ENCODE data around the gene RGS3.

Gene RGS3

DNA sequence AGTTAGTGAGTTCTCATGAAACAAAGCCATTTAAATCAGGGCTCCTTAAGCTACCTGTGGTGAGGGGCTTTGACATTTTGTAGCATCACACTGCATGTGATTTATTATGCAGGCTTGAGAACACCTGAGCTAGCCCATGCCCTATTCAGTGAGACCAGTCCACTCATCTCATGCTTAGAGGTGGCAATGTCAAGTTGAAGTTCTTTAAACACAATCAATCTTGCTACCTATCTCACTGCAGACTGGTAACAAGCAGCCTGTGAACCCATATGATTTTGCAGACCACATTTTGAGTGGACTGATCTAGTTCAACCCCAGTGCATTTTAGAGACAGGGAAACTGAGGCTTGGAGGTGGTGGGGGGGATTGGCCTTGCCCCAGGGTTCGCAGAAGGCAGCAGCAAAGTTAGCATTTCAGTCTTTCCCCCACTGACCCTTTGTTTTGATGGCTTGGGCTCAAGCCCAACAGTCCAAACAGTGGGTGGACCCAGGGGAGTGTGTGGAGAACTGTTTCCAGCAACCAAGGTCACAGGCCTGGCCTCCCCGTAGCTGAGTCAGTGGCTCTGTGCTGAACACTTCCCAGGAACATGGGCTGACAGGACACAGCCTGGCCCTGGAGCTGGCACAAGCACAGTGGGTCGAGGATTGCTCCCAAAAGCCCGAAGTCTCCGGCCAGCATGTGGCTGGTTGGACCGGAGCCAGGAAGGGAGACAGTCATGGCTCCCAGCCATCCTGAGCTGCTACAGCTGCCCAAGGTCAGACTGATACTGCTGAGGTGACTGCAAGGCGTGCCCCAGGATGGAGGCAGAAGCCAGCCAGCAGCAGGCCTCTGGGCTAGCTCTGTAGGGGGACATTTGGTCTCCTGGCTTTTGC is 95.3 kb downstream of the RGS3 start:
- DNase-seq, result peak; percentile 46

DNA sequence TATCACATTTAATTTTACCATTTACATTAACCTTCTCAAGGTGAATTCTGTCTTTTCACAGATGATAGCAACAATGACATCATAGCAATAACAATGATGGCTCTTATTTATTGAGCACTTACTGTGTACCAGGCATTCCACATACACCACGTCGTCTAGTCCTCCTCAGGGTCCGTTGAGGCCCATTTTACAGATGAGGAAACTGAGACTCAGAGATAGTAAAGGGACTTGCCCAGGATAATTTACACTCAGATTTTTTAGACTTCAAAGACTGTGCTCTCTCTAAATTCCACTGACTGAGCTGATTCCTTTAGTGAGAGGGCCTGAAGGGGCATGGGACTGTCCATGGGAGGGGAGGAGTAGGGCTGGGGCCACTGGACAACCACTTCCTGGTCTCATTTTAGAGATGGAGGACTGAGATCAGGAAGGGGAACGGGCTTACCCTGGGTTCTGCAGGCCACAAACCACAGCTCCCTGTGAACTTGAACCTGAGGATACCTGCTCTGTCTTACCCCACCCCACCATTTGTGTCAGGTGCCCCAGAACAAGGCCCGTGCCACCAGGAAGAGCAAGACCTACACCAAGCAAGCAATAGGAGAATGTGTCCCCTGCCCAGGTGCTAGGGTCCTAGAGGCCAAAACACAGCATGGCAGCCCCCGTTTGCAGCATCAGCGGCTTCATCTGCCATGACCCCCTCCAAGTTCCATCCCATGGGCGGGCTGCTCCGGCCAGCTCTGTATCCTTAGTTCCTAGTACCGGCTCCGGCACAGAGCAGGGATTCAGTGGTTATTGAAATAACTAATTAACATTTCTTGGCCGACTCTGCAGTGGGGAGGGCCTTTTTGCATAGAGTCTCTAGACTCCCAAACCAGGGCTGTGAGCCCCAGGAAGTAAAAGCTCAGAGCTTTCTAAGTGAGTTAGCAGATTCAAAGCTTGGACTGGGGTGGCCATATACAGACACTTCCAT is 96.6 kb downstream of the RGS3 start:
- peak; percentile 34 for DNase-seq

DNA sequence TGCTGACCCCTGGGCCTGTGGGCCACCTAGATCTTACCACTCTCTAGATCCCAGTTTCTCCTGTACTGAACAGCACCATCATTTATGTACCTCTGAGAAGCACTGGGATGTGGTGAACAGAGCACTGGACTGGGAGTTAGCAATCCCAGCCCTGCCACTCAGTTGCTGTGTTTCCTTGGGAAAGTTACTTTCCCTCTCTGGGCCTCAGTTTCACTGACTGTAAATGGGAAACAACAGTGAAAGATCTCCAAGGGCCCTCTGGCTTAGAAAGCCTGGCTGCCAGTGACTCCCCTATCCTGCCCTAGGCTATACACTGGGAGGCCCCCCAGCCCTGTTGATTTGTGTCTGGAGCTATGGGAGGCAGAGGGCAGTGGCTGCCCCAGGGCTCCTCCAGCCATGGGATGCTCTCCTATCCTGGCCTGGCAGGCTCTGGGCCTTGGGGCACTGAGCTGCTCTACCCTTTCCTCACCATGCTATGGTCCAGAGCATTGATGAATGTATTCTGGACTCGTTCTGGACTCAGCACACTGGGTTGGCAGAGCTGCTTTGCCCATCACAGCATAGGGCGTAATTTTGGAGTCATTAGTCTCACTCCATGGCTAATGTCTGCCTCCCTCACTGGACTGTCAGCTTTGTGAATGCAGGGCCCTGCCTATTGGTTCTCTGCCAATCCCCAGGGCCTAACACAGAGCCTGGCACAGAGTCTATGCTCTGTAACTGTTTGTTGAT is 99.3 kb downstream of the RGS3 start:
- peak; percentile 23 for DNase-seq

DNA sequence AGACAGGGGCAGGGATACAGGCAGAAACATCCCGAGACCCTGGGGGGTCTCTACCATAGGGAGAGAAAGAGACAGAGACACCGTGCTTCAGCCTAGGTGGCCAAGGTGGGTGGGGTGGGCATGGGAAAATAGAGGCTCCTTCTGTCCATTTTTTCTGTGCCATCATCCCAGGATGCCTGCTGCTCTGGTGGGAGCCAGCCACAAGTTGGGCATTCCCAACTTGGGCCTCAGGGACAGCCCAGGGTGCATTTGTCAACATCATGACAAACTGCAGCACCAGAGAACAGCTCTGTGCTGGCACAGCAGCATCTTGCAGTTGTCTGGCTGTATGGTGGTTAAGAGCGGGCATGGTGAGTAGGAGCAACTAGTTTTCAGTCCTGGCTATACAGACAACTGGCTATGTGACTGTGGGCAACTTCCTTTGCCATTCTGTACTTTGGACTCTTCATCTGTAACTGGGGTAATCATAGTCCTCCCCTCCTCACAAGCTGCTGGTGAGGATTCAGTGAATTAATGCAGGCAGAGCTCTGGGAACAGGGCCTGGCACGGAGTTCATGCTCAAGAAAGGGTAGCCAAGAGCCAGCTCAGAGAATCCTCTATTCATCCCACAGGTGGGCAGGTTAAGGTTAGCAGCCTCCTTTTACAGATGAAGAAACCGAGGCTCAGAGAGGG is 100.4 kb downstream of the RGS3 start:
- DNase-seq, result no peak

DNA sequence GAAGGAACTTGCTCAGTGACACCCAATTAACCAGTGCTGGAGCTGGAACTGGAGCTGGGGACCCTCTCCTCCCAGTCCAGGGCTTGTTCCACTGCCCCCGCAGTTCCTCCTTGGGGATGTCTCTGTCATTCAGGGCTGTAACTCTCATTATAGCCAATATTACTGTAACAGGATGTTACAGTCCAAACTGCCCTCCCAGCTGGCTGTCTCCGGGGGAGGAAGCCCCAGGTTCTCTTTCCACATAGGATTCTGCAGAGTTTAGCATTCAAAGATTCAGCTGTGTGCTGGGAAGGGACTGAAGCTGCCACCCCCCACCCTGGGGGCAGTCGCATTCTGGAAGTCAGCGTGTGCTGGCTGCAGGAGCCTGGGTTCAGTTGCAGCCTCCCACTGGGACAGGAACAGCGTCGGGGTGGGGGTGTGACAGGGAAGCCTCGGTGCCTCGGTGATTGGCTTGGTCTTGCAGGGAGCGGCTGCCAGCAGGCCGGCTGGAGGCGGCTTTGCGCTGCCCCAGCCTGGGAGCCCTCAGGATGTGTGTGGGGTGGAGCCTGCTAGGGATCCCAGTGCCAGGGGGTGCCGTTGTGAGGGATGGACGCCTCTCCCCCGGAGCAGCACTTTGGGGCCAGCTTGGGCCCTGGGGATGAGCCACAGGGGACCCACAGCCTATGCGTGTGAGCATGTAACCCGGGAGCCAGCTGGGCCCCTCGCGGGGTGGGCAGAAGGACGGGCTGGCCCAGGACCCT is 101.1 kb downstream of the RGS3 start:
- DNase-seq, result peak; percentile 78

DNA sequence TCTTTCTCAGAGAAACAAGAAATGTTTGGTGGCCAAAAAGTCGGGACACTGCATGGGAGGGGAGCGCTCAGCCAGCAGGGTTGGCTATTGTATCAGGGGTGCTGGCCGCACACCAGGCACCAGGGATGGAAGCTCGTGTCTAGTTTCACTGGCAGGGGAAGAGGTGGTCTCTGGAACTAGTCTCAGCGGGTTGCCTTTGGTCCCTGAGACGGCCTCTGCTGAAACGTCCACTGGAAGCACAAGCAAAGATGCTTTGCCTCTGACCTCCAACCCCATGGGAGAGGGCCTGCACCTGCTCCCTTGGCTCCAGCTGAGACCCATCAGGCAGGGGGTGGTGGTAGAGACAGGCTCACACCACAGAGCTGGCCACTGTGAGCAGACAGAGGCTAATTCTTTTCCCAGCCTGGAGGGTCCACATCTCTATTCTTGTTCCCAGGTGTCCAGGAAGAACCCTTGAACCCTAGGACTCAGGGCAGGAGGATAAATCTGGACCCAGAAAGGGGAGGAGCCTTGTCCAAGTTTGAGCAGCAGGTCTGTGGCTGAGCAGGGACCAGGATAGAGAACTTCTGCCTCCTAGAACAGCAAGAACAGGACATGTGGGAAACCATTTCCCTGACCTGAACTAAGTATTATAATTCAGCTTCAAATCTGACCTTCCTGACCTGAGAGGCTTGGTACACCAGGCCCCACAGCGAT is 102.6 kb downstream of the RGS3 start:
- DNase-seq, result peak; percentile 53

DNA sequence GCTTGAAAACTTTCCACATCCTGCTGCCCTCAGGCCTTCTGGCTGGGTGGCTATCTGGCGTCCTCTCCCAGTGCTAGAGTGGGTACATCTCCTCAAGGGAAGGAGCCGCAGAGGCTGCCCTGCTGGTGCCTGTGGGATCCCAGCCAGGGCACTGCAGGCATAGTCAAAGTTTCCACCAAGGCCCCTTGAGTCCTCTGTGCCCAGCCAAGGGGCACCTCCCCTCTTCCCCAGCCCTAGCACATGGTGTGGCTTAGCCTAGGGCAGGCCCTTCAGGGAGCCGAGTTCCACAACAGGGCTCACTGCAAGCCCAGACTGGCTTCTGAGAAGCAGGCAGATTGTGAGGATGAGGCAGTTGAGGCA is 103.2 kb downstream of the RGS3 start:
- peak; percentile 53 for DNase-seq

DNA sequence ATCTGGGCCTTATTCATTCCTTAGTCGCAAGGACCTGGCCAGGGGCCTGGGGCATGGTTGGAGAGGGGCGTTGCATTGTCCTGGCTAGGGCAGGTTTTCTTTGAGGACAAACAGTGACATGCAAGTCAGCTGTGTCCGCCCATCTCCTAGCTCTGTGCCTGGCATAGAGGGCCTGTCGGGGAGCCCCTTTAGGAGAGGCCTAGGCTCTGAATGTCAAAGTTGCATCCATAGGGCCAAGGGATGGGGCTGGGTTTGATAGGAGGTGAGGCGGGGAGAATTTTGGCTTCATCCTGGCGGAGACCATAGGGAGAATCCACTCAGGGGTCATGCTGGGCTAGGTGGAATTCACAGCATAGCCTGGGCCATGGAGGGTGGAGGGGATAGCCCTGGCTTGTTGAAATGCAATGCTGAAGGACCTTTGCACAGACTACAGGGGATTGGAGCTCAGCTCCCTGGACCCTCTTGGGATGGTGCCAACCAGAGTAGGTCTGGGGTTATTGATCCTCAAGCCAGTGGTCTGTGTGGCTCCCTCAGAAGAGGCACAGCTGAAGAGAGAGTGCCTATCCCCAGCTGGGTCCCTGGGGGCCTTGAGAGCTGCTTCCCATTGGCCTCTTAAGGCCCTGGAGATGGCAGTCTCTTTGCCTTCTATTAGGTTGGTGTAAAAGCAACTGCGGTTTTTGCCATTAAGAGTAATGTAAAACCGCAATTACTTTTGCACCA is 104.0 kb downstream of the RGS3 start:
- DNase-seq, result peak; percentile 23

DNA sequence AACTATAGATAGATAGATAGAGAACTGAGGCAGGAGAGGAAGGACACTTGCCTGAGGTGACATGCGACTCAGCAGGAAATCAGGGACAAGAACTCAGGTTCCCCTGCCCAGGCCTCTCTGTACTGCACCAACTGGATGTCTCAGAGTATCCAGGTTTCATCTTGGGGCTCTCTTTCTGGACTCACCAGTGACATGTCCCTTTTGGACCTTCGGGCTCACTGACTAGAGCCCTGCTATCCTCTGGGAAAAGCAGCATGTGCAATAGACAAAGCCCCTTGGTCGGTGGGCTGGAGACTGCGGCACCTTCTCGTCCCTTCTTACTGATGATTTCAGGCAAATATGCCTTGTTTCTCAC is 104.5 kb downstream of the RGS3 start:
- no peak for DNase-seq

DNA sequence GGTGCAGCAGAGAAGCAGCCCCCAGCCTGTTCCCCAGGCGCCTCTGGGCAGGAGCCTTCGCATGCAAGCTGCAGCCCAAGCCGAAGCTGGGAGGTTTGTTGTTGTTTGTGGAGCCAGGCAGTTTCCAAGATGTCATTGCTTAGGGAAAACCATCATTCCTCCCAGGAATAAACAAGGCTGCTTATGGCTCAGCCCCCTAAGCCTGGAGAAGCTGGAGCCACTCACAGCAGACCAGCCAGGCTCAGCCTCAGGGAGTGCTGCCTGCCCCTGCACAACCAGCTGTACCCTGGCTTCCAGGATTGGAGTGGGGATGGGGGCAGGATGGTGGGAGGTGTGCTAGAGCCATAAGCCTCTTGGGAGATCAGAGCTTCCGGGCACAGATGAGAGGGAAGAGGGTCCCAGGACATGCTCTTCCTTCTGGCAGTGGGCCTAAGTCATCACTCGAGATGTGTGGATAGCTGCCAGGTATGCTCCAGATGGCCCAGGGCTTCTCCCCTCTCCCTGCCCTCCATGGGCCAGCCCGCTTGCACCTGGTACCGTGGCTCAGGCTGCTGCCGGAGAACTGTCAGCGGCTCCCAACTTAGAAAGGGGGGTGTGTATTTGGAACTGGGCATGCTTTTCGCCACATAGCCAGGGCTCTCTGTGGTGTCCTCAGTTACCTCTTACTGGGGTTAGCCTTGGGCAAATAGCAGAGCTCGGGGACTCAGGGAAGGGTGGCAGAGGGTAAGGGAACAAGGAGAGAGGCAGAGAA is 105.2 kb downstream of the RGS3 start:
- DNase-seq, result peak; percentile 49

DNA sequence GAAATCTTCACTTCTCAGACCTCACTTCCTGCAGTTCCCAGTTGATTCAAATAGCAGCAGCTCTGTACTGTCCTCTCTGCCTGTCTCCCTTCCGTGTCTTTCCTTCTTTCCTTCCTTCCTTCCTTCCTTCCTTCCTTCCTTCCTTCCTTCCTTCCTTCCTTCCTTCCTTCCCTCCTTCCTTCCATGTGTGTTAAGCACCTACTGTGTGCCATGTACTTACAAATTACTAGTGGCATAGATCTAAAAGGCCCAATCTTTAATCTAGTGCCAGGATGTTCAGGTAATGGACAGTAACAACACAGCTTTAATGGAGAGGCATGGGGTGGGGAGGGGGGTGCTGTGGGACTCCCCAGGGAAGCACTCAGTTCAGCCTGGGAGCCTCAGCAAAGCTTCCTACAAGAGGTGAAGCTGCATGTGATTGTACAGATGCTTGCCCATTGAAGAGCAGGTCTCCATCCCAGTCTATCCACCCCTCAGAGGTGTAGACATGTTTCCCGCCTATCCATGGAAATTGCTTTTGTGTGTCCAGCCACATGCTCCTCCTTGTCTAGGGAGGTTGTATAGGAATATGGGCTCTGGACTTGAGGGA is 106.0 kb downstream of the RGS3 start:
- DNase-seq, result peak; percentile 16

DNA sequence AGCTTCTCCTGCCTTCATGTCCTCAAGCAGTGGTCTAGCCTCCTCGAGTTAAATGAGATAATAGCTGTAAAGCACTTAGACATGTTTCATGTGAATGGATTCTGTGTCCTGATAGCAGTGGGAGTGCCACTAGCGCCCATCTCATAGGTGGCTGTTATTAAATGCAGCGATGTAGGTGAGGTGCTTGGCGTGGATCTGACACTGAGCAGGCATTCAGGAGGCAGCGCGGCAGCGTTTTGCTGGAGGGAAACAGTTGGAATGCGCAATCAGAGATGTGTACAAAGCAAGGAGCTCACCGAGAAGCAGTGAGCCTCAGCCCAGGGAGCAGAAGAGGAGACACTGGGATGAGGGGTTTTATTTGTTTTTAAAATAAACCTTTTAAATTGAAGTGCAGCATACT is 106.6 kb downstream of the RGS3 start:
- DNase-seq, result peak; percentile 22

DNA sequence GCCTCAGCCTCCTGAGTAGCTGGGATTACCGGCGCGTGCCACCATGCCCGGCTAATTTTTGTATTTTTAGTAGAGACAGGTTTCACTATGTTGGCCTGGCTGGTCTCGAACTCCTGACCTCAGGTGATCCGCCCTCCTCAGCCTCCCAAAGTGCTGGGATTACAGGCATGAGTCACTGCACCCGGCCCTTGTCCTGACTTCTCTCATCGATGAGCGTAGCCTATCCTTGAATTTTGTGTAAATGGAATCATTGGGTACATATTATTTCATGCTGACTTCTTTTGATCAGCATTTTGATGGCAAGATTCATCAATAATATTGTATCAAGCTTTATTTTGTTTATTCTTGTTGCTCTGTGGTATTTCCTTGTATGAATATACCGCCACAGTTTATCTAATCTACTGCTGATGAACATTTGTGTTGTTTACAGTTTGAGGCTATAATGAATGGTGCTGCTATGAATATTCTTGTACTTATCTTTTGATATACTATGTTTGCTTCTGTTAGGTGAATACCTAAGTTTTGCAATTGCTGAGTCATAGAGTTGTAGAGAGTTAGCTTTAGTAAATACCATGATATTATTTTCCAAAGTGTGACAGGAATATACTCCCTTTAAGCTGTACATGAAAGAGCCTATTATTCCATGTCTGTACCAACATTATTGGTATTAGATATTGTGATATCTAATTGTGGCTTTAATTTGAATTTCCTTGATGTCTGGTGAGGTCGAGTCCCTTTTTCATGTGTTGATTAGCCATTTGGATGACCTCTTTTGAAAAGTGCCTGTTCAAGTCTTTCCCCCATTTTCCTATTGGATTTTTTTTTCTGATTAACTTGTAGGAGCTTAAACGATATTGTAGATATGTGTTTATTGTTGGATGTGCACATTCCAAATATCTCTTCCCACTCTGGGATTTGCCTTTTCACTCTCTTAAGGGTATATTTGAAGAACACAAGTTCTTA is 107.5 kb downstream of the RGS3 start:
- no peak for DNase-seq

DNA sequence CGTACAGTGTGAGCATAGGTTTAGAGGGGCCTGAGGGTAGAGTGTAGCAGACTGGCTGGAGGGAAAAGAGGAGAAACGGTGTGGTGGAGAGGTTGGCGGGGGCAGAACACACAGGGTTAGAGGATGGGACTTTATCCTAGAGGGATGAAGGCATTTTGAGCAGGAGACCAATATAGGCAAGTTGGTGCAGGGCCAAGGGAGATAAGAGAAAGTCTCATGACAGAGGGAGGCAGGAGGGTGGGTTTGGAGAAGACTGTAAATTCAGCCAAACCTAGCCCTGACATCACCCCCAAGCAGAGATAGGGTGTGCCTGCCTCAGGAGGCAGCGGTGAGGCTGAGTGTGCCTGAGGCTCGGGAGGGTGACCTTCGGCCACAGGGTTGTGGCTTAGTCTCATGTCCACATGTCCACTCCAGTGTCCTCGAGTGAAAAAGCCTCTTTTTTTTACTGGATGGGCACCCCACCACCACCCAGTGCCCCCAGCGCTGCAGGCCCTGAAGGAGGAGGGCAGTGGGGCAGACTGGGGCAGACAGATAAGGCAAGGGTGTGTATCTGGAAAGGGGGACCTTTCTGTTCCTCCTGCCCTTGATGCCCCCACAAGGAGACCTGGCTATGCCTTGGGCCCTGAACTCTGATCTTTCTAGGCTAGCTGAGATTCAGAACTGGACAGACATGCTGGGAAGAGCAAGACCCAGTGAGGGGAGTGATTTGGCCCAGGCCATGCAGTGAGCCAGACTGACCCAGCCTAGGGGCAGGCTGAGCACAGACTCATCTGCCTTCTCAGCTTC is 108.7 kb downstream of the RGS3 start:
- DNase-seq, result peak; percentile 23

DNA sequence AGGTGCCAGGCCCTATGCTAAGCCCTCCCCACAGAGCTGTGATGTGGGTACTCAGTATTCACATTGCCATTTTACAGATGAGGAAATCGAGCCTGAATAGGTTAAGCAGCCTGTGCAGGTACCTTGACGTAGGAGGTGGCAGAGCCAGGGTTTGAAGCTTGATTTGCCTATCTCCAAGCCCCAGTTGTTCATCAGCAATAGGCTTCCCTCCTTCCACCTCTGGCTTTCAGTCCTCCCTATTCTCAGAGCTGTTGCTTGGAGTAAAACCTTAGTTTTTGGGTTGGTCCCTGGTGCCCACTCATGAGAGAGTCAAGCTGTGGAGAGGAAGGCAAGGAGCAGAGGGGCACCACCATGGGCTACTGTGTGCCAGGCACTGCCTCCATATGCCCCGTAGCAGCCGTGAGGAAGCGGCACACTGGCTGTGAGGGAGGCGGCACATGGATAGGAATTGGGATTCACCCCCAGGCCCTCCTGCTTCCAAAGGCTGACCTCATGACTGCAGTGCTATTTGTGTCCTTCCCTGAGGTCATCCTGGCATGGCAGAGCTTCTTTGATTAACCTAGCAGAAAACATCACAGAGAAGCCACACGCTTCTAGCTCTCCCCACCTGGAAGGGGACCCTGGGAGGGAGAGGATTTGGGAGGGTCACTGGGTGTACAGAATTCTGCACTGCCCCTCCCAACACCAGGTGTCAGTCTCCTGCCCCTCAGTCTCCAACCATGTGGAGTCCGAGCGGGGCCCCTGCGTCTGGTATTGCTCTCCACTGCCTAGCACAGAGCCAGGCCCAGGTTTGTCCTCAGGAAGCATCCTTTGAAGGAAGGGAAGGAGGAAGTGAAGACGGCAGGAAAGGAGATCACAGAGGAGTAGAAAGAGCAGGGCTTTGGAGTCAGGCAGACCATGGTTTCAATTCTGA is 109.8 kb downstream of the RGS3 start:
- DNase-seq, result peak; percentile 29

DNA sequence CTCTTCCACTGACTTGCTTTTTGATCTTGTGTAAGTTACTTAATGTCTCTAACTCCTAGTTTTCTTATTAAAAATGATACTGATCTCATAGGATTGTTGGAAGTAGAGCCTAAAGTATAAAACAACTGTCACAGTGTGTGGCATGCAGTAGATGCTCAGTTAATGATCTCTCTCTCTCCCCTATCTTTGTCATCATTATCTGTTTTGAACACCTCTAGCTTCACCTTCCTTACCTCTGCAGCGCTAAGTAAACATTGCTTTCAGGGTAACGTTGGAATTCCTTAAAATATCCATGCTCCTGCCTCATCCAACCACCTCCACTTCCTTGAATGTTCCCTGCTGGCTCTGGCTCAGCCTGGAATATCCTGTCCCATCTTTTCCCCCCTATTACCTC is 110.4 kb downstream of the RGS3 start:
- DNase-seq, result no peak
